SH-SY5Y (cell line): ENCODE results near the gene ULBP3.

Experiments
- GATA2 ChIP-seq: IDR thresholded peaks from 2 replicates; pipeline ENCODE4 v1.6.1; 2011; ENCODE audit warnings: mild to moderate bottlenecking, low read depth, low read length
- GATA3 ChIP-seq: IDR thresholded peaks from 2 replicates; pipeline ENCODE4 v1.6.1; 2011; ENCODE audit warnings: low read depth, mild to moderate bottlenecking, low read length, moderate library complexity

ULBP3 gene

DNA sequence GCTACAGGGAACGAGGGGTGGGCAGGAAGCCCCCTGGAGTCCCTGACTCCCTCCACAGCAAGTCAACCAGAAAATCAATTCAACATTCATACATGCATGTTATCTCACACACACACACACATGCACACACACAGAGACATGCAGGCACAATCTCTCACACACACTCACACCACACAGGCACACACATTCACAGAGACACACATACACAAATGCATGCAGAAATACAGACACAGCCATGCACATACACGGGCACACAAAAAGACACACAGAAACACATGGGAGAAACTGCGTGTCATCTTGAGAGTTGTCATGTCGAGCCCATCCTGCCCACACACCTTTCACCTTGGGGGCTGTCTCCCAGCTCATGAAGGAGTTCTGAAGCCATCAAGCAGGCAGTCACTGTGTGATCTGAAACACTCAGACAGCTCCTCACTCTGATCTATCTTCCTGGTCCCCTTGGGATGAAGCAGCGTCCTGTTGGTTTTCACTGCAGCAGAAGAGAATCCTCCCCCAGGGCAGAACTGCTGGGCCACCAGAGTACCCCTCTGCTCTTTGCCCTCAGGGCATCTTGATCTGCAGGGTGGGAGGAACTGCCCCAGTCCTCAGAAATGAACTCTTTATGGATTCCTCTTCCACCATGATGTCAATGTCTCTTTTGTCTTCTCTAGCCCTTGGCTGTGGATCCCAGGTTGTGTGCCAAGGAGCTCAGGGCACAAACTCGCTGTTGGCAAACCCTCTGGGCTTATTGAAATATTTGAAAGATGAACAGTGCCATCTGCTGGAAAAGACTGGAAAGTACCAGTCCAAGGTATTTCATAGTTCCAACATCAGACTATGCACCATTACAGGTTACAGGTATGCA lies 52.4 kb downstream of the ULBP3 start:
- TF ChIP-seq GATA2 = no peak
- TF ChIP-seq GATA3 = no peak
